GM21737 (cell line): ENCODE measurements around the gene GNA14.
"Not testable (repeated sequence)": the region's sequence is repeated elsewhere in the genome, so short reads cannot be mapped to it uniquely, and the experiment has no call there.

ENCODE experiments used
- ATAC-seq: cut with Tn5 transposase; IDR thresholded peaks from one replicate; pipeline ENCODE4 v1.9.1; 2021; ENCODE audit warnings: mild to moderate bottlenecking, moderate library complexity; ENCODE audit not compliant: unreplicated experiment

The GNA14 gene

GRCh38 chr9:77592476-77592875, 55.6 kb downstream of the GNA14 start:
- ATAC-seq, result no peak

- no peak for ATAC-seq
These were observed 58.9 kb downstream of the GNA14 start for GRCh38 chr9:77589046-77589795.

GRCh38 chr9:77588271-77588937, 59.7 kb downstream of the GNA14 start:
- no peak for ATAC-seq

- ATAC-seq, result no peak
These were observed 60.3 kb downstream of the GNA14 start for GRCh38 chr9:77587851-77588250.

GRCh38 chr9:77587042-77587441, 61.1 kb downstream of the GNA14 start:
- no peak for ATAC-seq

GRCh38 chr9:77586591-77586990, 61.5 kb downstream of the GNA14 start:
- no peak for ATAC-seq

- ATAC-seq, result no peak
These were observed 62.8 kb downstream of the GNA14 start for GRCh38 chr9:77585335-77585786.

GRCh38 chr9:77584927-77585326, 63.2 kb downstream of the GNA14 start:
- not testable (repeated sequence) for ATAC-seq

- ATAC-seq, result no peak
These were observed 65.1 kb downstream of the GNA14 start for GRCh38 chr9:77582961-77583576.

GRCh38 chr9:77582525-77582924, 65.6 kb downstream of the GNA14 start:
- no peak for ATAC-seq

- no peak for ATAC-seq
These were observed 72.3 kb downstream of the GNA14 start for GRCh38 chr9:77575785-77576184.

GRCh38 chr9:77569335-77569734, 78.8 kb downstream of the GNA14 start:
- no peak for ATAC-seq

GRCh38 chr9:77563174-77563573, 84.9 kb downstream of the GNA14 start:
- no peak for ATAC-seq

- ATAC-seq, result no peak
These were observed 85.9 kb downstream of the GNA14 start for GRCh38 chr9:77562019-77562748.

GRCh38 chr9:77561331-77562018, 86.6 kb downstream of the GNA14 start:
- no peak for ATAC-seq

GRCh38 chr9:77556396-77556795, 91.7 kb downstream of the GNA14 start:
- no peak for ATAC-seq

- ATAC-seq, result no peak
These were observed 93.5 kb downstream of the GNA14 start for GRCh38 chr9:77554586-77555105.

- ATAC-seq, result no peak
These were observed 100.9 kb downstream of the GNA14 start for GRCh38 chr9:77547106-77547730.

GRCh38 chr9:77546376-77546950, 101.7 kb downstream of the GNA14 start:
- no peak for ATAC-seq

GRCh38 chr9:77544546-77544945, 103.6 kb downstream of the GNA14 start:
- ATAC-seq, result no peak
